MM.1S (cell line): Measurements from ENCODE around the gene ABCB9.

Experiments used
- EZH2 ChIP-seq: fragments of 300-600 bp; sonication (generic); optimal IDR thresholded peaks from 2 replicates; pipeline ENCODE3; 2017; ENCODE audit warnings: low read depth, mild to moderate bottlenecking, antibody characterized with exemption, low read length, mixed read lengths
- TF ChIP-seq, protein P1 (sequence below): fragments of 300-600 bp; sonication (generic); IDR thresholded peaks from 2 replicates; pipeline ENCODE4 v1.5.1; 2016; ENCODE audit warnings: antibody characterized with exemption, low read length, mixed read lengths

- TF ChIP-seq, protein P1, sequence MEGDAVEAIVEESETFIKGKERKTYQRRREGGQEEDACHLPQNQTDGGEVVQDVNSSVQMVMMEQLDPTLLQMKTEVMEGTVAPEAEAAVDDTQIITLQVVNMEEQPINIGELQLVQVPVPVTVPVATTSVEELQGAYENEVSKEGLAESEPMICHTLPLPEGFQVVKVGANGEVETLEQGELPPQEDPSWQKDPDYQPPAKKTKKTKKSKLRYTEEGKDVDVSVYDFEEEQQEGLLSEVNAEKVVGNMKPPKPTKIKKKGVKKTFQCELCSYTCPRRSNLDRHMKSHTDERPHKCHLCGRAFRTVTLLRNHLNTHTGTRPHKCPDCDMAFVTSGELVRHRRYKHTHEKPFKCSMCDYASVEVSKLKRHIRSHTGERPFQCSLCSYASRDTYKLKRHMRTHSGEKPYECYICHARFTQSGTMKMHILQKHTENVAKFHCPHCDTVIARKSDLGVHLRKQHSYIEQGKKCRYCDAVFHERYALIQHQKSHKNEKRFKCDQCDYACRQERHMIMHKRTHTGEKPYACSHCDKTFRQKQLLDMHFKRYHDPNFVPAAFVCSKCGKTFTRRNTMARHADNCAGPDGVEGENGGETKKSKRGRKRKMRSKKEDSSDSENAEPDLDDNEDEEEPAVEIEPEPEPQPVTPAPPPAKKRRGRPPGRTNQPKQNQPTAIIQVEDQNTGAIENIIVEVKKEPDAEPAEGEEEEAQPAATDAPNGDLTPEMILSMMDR, result no peak
- TF ChIP-seq EZH2, result no peak
Measured at GRCh38 chr12:122909442-122910288, 56.6 kb downstream of the ABCB9 start.
